GM23338 (cell line): ENCODE results near the gene LTB. TPM values are rescaled to one million over a fixed set of nuclear protein-coding genes. Genes with fewer than 3 reads are reported as not detected.
A peak's percentile ranks its signal among the peaks of the same experiment; 100 is the strongest.

Source experiments
- ATAC-seq: fragments of 200-7000 bp; cut with Tn5 transposase; 3 replicates; pipeline ENCODE4 v1.9.1; 2020
- DNase-seq: peaks from one replicate; pipeline ENCODE4 v3.0.0-alpha.2; 2015; ENCODE audit warnings: low spot score
- H2AFZ ChIP-seq: fragments of 200-600 bp; sonication (generic); 2 replicates; pipeline ENCODE4 v1.8.0; 2016; ENCODE audit warnings: antibody characterized with exemption, mild to moderate bottlenecking, moderate library complexity
- H3F3A ChIP-seq: fragments of 200-600 bp; sonication (generic); replicated peaks from 2 replicates; pipeline ENCODE4 v1.8.0; 2017; ENCODE audit warnings: antibody characterized with exemption, mixed run types, low read depth
- H3K27ac ChIP-seq: fragments of 200-600 bp; sonication (generic); 2 replicates; pipeline ENCODE4 v1.6.1; 2016; ENCODE audit warnings: low read depth
- H3K27me3 ChIP-seq: fragments of 200-600 bp; sonication (generic); 2 replicates; pipeline ENCODE4 v1.8.0; 2016; ENCODE audit warnings: mild to moderate bottlenecking, mixed run types, moderate library complexity; ENCODE audit not compliant: insufficient read depth
- H3K36me3 ChIP-seq: fragments of 200-600 bp; sonication (generic); 2 replicates; pipeline ENCODE4 v1.8.0; 2016; ENCODE audit warnings: mild to moderate bottlenecking; ENCODE audit not compliant: insufficient read depth
- H3K4me1 ChIP-seq: fragments of 200-600 bp; sonication (generic); 2 replicates; pipeline ENCODE4 v1.8.0; 2016; ENCODE audit warnings: mild to moderate bottlenecking, moderate library complexity; ENCODE audit not compliant: insufficient read depth
- H3K4me2 ChIP-seq: fragments of 200-600 bp; sonication (generic); 2 replicates; pipeline ENCODE4 v1.7.1; 2017; ENCODE audit warnings: mixed run types
- H3K4me3 ChIP-seq: fragments of 200-600 bp; sonication (generic); 2 replicates; pipeline ENCODE4 v1.6.1; 2016; ENCODE audit warnings: mixed run types
- H3K79me2 ChIP-seq: fragments of 200-600 bp; sonication (generic); replicated peaks from 2 replicates; pipeline ENCODE4 v1.8.0; 2017; ENCODE audit warnings: mild to moderate bottlenecking; ENCODE audit not compliant: insufficient read depth
- H3K9me2 ChIP-seq: fragments of 200-600 bp; sonication (generic); 2 replicates; pipeline ENCODE4 v1.8.0; 2017; ENCODE audit not compliant: insufficient read depth
- H4K20me1 ChIP-seq: fragments of 200-600 bp; sonication (generic); replicated peaks from 2 replicates; pipeline ENCODE4 v1.8.0; 2017; ENCODE audit warnings: mild to moderate bottlenecking; ENCODE audit not compliant: insufficient read depth
- H3K27ac Mint-ChIP-seq: 2 replicates; pipeline ENCODE4 v1.8.0; 2020; ENCODE audit warnings: inconsistent platforms, mild to moderate bottlenecking, moderate library complexity, mixed read lengths
- H3K27me3 Mint-ChIP-seq: 3 replicates; pipeline ENCODE4 v1.8.0; 2022; ENCODE audit warnings: low read depth, mild to moderate bottlenecking, moderate library complexity, mixed read lengths, inconsistent platforms; ENCODE audit not compliant: insufficient read depth, poor library complexity
- H3K36me3 Mint-ChIP-seq: 3 replicates; pipeline ENCODE4 v1.8.0; 2021; ENCODE audit warnings: low read depth, mild to moderate bottlenecking, inconsistent platforms, moderate library complexity, mixed read lengths
- H3K4me1 Mint-ChIP-seq: 3 replicates; pipeline ENCODE4 v1.8.0; 2020; ENCODE audit warnings: mild to moderate bottlenecking, inconsistent platforms, mixed read lengths
- H3K4me3 Mint-ChIP-seq: 3 replicates; pipeline ENCODE4 v1.8.0; 2021; ENCODE audit warnings: moderate library complexity, mild to moderate bottlenecking, inconsistent platforms, mixed read lengths
- H3K9me3 Mint-ChIP-seq: 3 replicates; pipeline ENCODE4 v1.8.0; 2020; ENCODE audit warnings: moderate library complexity, mild to moderate bottlenecking, inconsistent platforms, mixed read lengths
- REST ChIP-seq: IDR thresholded peaks from one replicate; pipeline ENCODE4 v1.6.1; 2018; ENCODE audit warnings: antibody characterized with exemption; ENCODE audit not compliant: unreplicated experiment
- ZNF114 ChIP-seq: fragments of 250-450 bp; sonication (Bioruptor Pico); IDR thresholded peaks from 2 replicates; pipeline ENCODE4 v1.5.0; 2020; ENCODE audit warnings: mild to moderate bottlenecking, moderate library complexity
- polyA plus RNA-seq: library from polyadenylated mRNA; unstranded; fragments of >200 nt; fragmentation: Nextera tagmentation; extraction: Ambion mirVana; gene quantifications from 2 replicates; pipeline ENCODE4 v1.2.1, GENCODE V29; 2016
- total RNA-seq: library from RNA; depleted of rRNA; stranded (reverse); fragments of >200 nt; shearing (Covaris generic); gene quantifications from 2 replicates; pipeline ENCODE4 v1.2.3, GENCODE V29; 2014

The LTB gene
- total and polyA plus RNA-seq, 2 experiments from 2014 or later = 1.7 TPM; not detected in 1

GRCh38 chr6:31579546-31580437 is 2.4 kb downstream of the LTB start:
- H3K27ac ChIP-seq = no peak overlapping the region
- peak overlapping the region; percentile 96 for H3K4me2 ChIP-seq
- H3K27me3 ChIP-seq = peaks cover 20% of the 10 kb centered on the region
- H3K4me1 ChIP-seq = peaks cover 4% of the 10 kb centered on the region; the same call in 1 of the 2 replicates
- DNase-seq = no peak
- H3K79me2 ChIP-seq = no peaks in the 10 kb centered on the region
- H3K4me1 Mint-ChIP-seq = peaks cover 21% of the 10 kb centered on the region
- no peaks in the 10 kb centered on the region for H3K9me2 ChIP-seq
- ATAC-seq = no peak
- no peaks in the 10 kb centered on the region for H3K36me3 ChIP-seq
- peak overlapping the region; percentile 95 for H3K4me3 ChIP-seq
- TF ChIP-seq REST = no peak
- H3K27me3 Mint-ChIP-seq = peaks cover 41% of the 10 kb centered on the region
- H2AFZ ChIP-seq = peak overlapping the region; percentile 99
- H3K4me3 Mint-ChIP-seq = peak overlapping the region; percentile 95
- H3K36me3 Mint-ChIP-seq = no peaks in the 10 kb centered on the region
- H3K27ac Mint-ChIP-seq = no peak overlapping the region
- H3K9me3 Mint-ChIP-seq = peaks cover 3% of the 10 kb centered on the region; the same call in 2 of the 3 replicates
- no peaks in the 10 kb centered on the region for H3F3A ChIP-seq
- no peaks in the 10 kb centered on the region for H4K20me1 ChIP-seq

GRCh38 chr6:31579119-31579505 is 3.1 kb downstream of the LTB start:
- H3K27me3 Mint-ChIP-seq = peaks cover 44% of the 10 kb centered on the region
- no peaks in the 10 kb centered on the region for H3F3A ChIP-seq

More at GRCh38 chr6:31579119-31579505, 3.1 kb downstream of the LTB start:
- Mint-ChIP-seq H3K36me3 (no peaks in the 10 kb centered on the region), H3K4me1 (peaks cover 25% of the 10 kb centered on the region), H3K9me3 (peaks cover 3% of the 10 kb centered on the region; the same call in 2 of the 3 replicates), H3K4me3 (no peak overlapping the region; the same call in 2 of the 3 replicates), H3K27ac (no peak overlapping the region)
- Histone ChIP-seq H3K27me3 (peaks cover 20% of the 10 kb centered on the region), H3K4me1 (peaks cover 4% of the 10 kb centered on the region; the same call in 1 of the 2 replicates), H3K36me3 (no peaks in the 10 kb centered on the region), H3K79me2 (no peaks in the 10 kb centered on the region), H4K20me1 (no peaks in the 10 kb centered on the region), H3K9me2 (no peaks in the 10 kb centered on the region), H3K4me2 (no peak overlapping the region), H3K27ac (no peak overlapping the region), H2AFZ (no peak overlapping the region), H3K4me3 (no peak overlapping the region)
- no peak for ATAC-seq
- DNase-seq = no peak
- TF ChIP-seq ZNF114 = no peak
